ENCODE data around the gene NELL1.

GRCh38 chr11:20770414-20770946 lies 101.1 kb downstream of the NELL1 start:
- TF ChIP-seq GATA2 (IDR thresholded peaks at IDR 0.05; ENCODE audit: low read depth, low read length) (no peak), GATA3 (IDR thresholded peaks at IDR 0.05; ENCODE audit: low read depth, low read length) (no peak)
